Fibroblast of the aortic adventitia (primary cell): ENCODE results near the gene USO1. TPM values are rescaled to one million over a fixed set of nuclear protein-coding genes. Genes with fewer than 3 reads are reported as not detected.
"Not testable (repeated sequence)": the region's sequence is repeated elsewhere in the genome, so short reads cannot be mapped to it uniquely, and the experiment has no call there.

Experiments
- DNase-seq: peaks from one replicate; pipeline ENCODE4 v3.0.0-alpha.2; 2010; ENCODE audit warnings: low read depth
- H3K4me3 ChIP-seq: 2 replicates; pipeline ENCODE4 v1.5.1; 2011; ENCODE audit warnings: low read depth, mild to moderate bottlenecking, control low read depth, low read length, moderate library complexity
- total RNA-seq: library from RNA; depleted of rRNA; stranded (reverse); fragments of >200 nt; gene quantifications from 2 replicates; pipeline ENCODE4 v1.2.3, GENCODE V29; 2012; ENCODE audit warnings: low replicate concordance
- TF ChIP-seq, protein P1 (sequence below): IDR thresholded peaks from 2 replicates; pipeline ENCODE4 v1.5.1; 2011; ENCODE audit warnings: mild to moderate bottlenecking, low read length, control low read depth, inconsistent platforms; ENCODE audit not compliant: insufficient read depth

Gene USO1
- total RNA-seq, 1 donor = 124 TPM

DNA sequence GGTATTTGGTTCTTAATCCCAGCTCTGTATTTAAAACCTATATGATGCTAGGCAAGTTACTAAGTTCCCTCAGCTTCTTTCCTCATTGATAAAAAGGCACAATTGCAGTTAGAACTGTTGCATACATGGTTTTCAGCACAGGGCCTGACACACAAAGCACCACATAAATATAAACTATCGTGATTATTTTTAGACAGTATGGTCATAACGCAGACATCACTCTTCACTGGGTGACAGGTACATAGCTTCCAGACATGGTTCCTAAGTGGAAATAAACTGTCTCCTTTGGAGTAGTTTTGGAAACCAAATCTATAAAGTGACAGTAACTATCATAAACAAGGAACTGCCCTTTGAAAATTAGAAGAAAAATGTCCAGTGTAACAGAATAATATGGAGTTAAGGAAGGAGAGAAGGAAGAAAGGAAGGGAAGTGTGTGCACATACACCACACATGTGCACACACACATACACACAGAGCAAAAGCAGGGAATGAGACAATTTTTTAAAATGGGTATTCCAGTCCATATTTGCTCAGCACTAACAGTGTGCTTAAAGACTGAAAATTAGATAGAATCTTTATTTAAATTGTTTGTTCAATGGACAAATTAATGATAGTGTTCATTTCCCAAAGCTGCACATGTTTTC lies 38.7 kb upstream of the USO1 start:
- no peak for DNase-seq
- no peak overlapping the region for H3K4me3 ChIP-seq
- TF ChIP-seq, protein P1, sequence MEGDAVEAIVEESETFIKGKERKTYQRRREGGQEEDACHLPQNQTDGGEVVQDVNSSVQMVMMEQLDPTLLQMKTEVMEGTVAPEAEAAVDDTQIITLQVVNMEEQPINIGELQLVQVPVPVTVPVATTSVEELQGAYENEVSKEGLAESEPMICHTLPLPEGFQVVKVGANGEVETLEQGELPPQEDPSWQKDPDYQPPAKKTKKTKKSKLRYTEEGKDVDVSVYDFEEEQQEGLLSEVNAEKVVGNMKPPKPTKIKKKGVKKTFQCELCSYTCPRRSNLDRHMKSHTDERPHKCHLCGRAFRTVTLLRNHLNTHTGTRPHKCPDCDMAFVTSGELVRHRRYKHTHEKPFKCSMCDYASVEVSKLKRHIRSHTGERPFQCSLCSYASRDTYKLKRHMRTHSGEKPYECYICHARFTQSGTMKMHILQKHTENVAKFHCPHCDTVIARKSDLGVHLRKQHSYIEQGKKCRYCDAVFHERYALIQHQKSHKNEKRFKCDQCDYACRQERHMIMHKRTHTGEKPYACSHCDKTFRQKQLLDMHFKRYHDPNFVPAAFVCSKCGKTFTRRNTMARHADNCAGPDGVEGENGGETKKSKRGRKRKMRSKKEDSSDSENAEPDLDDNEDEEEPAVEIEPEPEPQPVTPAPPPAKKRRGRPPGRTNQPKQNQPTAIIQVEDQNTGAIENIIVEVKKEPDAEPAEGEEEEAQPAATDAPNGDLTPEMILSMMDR = no peak

DNA sequence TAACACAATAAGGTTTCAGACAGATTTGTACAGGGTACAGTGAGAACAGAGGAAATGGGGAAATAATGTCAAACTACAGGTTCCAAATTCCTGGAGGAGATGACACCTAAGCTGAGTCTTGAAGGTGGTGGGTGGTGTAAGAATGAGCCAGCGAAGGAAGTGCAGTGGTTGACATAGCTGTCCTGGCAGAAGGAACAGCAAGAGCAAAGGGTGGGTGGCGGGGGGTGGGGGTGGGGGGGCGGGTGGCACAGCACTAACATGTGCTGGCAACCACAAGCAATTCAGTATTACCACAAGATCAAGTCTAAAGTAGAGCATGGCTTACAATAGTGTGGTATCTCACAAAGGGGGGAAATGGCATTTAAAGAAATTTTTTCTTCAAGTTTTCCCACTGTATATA lies 38.0 kb upstream of the USO1 start:
- no peak for DNase-seq

DNA sequence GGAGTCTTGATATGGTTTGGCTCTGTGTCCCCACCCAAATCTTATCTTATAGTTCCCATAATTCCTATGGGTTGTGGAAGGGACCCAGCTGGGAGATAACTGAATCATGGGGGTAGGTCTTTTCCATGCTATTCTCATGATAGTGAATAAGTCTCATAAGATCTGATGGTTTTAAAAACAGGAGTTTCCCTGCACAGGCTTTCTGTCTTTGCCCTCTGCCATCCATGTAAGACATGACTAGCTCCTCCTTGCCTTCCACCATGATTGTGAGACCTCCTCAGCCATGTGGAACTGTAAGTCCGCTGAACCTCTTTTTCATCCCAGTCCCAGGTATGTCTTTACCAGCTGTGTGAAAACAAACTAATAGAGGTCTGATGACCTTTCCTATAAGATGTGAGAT lies 37.3 kb upstream of the USO1 start:
- DNase-seq, H3K4me3 ChIP-seq: not testable (repeated sequence)

More for the DNA sequence above, 38.0 kb upstream of the USO1 start:
- TF ChIP-seq, protein P1 = no peak
- H3K4me3 ChIP-seq = no peak overlapping the region

DNA sequence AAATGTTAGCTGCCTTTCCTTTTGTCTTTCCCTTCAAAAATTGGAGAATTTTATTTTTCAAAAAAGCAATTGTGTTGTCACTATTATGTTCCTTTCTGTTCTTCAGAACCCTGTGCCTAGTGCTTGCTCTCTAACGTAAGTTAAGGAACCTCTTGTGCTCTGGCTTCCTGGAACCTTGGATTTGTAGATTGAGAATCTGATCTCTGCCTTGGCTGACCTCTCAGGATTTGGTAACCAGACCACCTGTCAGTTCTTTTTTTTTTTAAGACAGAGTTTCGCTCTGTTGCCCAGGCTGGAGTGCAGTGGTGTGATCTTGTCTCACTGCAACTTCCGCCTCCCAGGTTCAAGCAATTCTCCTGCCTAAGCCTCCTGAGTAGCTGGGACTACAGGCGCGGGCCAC lies 32.3 kb upstream of the USO1 start:
- DNase-seq, H3K4me3 ChIP-seq: not testable (repeated sequence)

DNA sequence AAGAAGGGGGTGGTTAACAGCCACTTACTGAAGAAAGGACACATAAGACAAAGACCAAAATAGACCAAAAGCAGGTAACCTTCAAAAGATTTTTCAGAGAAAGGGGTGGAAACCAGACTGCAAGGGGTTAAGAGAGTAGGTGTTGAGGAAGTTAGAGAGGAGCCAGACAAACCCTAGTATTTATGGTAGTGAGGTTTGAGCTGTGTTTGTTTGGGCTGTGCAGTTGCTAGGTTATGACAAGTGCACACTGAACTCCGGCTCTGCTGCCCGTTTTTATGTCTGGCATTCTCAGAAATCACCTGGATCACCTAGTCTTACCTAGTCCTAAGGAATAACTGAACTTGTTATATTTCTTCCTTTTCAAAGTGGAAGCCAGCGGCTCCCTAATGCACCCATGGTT lies 28.3 kb upstream of the USO1 start:
- TF ChIP-seq, protein P1 = no peak
- no peak overlapping the region for H3K4me3 ChIP-seq

DNA sequence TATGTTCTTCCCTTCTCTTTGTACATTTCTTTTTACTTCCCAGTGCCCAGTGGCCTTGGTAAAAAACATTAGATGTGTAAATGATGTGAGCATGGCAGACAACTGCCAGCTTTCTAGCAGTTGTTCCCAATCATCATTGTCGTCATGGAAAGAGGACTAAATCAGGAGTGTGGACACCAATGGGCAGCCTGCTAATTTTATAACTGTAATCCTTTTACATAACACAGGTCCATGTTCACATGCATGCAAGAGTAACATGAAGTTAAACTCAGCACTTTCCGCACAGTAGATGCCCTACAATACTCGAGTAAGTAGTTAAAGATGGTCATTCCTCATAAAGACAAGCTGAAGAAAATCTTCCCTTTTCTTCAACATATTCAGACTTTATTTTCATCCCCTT lies 27.8 kb upstream of the USO1 start:
- no peak overlapping the region for H3K4me3 ChIP-seq
- no peak for DNase-seq
- TF ChIP-seq, protein P1 = no peak

More for the DNA sequence above, 28.3 kb upstream of the USO1 start:
- DNase-seq = no peak

DNA sequence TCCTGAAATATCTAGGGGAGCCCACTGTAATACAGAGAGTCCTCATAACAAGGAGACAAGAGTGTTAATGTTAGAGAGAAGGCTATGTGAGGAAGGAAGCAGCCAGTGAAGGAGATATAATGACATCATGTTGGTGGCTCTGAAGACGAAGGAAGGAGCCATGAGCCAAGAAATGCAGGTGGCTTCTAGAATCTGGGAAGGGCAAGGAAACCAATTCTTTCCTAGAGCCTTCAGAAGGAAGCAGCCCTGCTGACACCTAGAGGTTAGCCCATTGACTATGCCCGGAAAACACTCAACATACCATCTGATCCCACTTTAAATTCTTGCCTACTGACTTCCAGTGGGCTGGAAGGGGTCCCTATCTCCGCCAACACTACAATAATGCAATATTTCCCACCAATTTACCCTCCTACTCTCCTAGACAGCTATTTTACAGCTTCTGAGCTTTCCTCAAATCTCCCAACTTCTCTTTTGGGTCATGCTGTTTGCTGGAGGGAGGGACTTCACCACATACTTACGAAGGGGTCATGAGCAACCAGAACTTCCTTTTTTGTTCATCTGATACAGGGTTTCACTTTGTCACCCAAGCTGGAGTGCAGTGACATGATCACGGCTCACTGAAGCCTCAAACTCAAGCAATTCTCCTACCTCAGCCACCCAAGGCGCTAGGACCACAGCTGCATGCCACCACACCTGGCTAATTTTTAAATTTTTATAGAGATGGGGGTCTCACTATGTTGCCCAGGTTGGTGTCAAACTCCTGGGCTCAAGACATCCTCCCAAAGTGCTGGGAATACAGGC lies 26.0 kb upstream of the USO1 start:
- TF ChIP-seq, protein P1 = no peak
- H3K4me3 ChIP-seq = no peak overlapping the region
- no peak for DNase-seq

DNA sequence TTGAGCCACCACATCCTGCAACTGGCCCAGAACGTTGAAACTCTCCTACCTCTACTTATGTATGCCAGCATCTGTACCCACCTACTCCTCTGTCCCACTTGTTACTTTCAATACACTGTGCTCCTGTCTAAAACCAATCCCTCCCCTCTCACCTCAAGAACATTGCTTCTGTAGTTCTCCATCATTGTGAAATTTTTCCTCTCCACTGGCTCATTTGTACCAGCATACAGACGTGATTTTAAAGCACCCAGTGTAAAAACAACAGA lies 25.5 kb upstream of the USO1 start:
- H3K4me3 ChIP-seq = no peak overlapping the region
- TF ChIP-seq, protein P1 = no peak
- no peak for DNase-seq
